DOHH2 (cell line): ENCODE results near the gene DGKB.

Experiments
- H3F3A ChIP-seq: fragments of 200-600 bp; sonication (generic), shearing (Covaris generic); 2 replicates; pipeline ENCODE4 v1.6.0; 2016; ENCODE audit warnings: antibody characterized with exemption, mild to moderate bottlenecking; ENCODE audit not compliant: control insufficient read depth, insufficient read depth
- H3K27ac ChIP-seq: fragments of 200-600 bp; sonication (generic); 2 replicates; pipeline ENCODE4 v1.5.1; 2014; ENCODE audit warnings: low read depth, mild to moderate bottlenecking, low read length, moderate library complexity
- H3K27me3 ChIP-seq: fragments of 200-600 bp; sonication (generic); 2 replicates; pipeline ENCODE4 v1.6.1; 2014; ENCODE audit warnings: mild to moderate bottlenecking, low read length, mixed read lengths; ENCODE audit not compliant: control insufficient read depth
- H3K36me3 ChIP-seq: fragments of 200-600 bp; sonication (generic); 2 replicates; pipeline ENCODE4 v1.6.1; 2014; ENCODE audit warnings: mild to moderate bottlenecking, low read length, moderate library complexity, mixed read lengths; ENCODE audit not compliant: control insufficient read depth
- H3K4me1 ChIP-seq: fragments of 200-600 bp; sonication (generic); 2 replicates; pipeline ENCODE4 v1.6.1; 2014; ENCODE audit warnings: mild to moderate bottlenecking, low read length, mixed read lengths; ENCODE audit not compliant: control insufficient read depth
- H3K4me2 ChIP-seq: fragments of 200-600 bp; sonication (generic); 2 replicates; pipeline ENCODE4 v1.6.0; 2014; ENCODE audit warnings: mild to moderate bottlenecking, low read length, moderate library complexity
- H3K4me3 ChIP-seq: fragments of 200-600 bp; sonication (generic); 2 replicates; pipeline ENCODE4 v1.5.1; 2014; ENCODE audit warnings: mild to moderate bottlenecking, low read length, mixed read lengths
- H3K79me2 ChIP-seq: fragments of 200-600 bp; sonication (generic); 2 replicates; pipeline ENCODE4 v1.6.1; 2014; ENCODE audit warnings: mild to moderate bottlenecking, low read length, mixed read lengths; ENCODE audit not compliant: control insufficient read depth
- H3K9me2 ChIP-seq: fragments of 200-600 bp; sonication (generic); replicated peaks from 2 replicates; pipeline ENCODE4 v1.6.1; 2014; ENCODE audit warnings: mild to moderate bottlenecking, low read length, mixed read lengths; ENCODE audit not compliant: control insufficient read depth
- H3K9me3 ChIP-seq: fragments of 200-600 bp; sonication (generic); 2 replicates; pipeline ENCODE4 v1.6.1; 2014; ENCODE audit warnings: antibody characterized with exemption, low read length, mixed read lengths; ENCODE audit not compliant: control insufficient read depth, insufficient read depth
- H4K20me1 ChIP-seq: fragments of 200-600 bp; sonication (generic); 2 replicates; pipeline ENCODE4 v1.6.0; 2014; ENCODE audit warnings: low read depth, mild to moderate bottlenecking, antibody characterized with exemption, low read length, moderate library complexity; ENCODE audit not compliant: control insufficient read depth, insufficient read depth
- EZH2phosphoT487 ChIP-seq: fragments of 200-600 bp; sonication (generic); IDR thresholded peaks from 2 replicates; pipeline ENCODE4 v1.6.1; 2017; ENCODE audit warnings: borderline replicate concordance, mild to moderate bottlenecking, antibody characterized with exemption, low read length, moderate library complexity, mixed read lengths
- TF ChIP-seq, protein P1 (sequence below): fragments of 200-600 bp; sonication (generic); IDR thresholded peaks from one replicate; pipeline ENCODE4 v1.5.1; 2014; ENCODE audit warnings: antibody characterized with exemption, mild to moderate bottlenecking, low read depth, low read length; ENCODE audit not compliant: poor library complexity, severe bottlenecking

Gene DGKB

DNA sequence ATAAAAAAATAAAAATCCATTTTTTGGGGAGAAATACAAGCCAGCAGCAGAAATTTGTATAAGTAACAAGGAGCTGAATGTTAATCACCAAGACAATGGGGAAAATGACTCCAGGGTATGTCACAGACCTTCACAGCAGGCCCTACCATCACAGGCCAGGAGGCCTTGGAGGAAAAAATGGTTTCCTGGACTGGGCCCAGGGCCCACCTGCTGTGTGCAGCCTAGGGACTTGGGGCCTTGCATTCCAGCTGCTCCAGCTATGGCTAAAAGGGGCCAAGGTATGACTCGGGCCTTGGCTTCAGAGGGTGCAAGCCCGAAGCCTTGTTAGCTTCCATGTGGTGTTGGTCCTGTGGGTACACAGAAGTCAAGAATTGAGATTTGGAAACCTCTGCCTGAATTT is 126.3 kb downstream of the DGKB start:
- no peaks in the 10 kb centered on the region for H3F3A ChIP-seq
- H3K79me2 ChIP-seq = no peaks in the 10 kb centered on the region
- H3K9me3 ChIP-seq = peaks cover 13% of the 10 kb centered on the region; the same call in 1 of the 2 replicates
- no peaks in the 10 kb centered on the region for H3K9me2 ChIP-seq
- no peak overlapping the region for H3K4me3 ChIP-seq
- H3K4me2 ChIP-seq = no peak overlapping the region
- TF ChIP-seq, protein P1, sequence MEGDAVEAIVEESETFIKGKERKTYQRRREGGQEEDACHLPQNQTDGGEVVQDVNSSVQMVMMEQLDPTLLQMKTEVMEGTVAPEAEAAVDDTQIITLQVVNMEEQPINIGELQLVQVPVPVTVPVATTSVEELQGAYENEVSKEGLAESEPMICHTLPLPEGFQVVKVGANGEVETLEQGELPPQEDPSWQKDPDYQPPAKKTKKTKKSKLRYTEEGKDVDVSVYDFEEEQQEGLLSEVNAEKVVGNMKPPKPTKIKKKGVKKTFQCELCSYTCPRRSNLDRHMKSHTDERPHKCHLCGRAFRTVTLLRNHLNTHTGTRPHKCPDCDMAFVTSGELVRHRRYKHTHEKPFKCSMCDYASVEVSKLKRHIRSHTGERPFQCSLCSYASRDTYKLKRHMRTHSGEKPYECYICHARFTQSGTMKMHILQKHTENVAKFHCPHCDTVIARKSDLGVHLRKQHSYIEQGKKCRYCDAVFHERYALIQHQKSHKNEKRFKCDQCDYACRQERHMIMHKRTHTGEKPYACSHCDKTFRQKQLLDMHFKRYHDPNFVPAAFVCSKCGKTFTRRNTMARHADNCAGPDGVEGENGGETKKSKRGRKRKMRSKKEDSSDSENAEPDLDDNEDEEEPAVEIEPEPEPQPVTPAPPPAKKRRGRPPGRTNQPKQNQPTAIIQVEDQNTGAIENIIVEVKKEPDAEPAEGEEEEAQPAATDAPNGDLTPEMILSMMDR = no peak
- TF ChIP-seq EZH2phosphoT487 = no peak
- no peaks in the 10 kb centered on the region for H4K20me1 ChIP-seq
- H3K27ac ChIP-seq = no peak overlapping the region
- H3K36me3 ChIP-seq = no peaks in the 10 kb centered on the region
- H3K4me1 ChIP-seq = no peaks in the 10 kb centered on the region
- no peaks in the 10 kb centered on the region for H3K27me3 ChIP-seq

DNA sequence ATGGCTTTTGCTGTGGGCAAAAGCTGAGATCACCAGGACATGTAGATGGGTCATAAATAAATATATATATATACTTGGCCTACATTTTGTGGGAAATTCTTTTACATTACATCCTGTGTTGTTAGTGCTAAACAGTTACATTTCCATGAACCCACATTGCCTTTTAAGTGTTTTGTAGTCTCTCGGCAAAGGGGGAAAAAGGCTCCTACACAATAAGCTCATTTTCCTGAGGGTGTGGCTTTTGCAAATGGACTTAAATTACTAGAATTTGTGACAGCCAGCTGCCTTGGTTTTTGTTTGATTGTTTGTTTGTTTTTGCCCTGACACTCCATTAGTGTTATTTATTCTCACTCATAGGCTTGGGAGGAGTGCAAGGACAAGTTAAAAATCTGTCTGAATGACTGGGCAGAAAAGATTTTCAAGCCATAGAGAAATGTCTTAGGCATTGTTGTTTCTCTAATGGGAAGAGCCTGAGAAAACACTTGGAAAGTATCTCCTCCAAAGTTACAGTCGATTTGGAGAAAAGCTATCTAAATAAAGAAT is 128.8 kb downstream of the DGKB start:
- Histone ChIP-seq H3K27me3 (no peaks in the 10 kb centered on the region), H3F3A (no peaks in the 10 kb centered on the region), H3K27ac (no peak overlapping the region), H3K9me2 (no peaks in the 10 kb centered on the region), H3K9me3 (peaks cover 13% of the 10 kb centered on the region; the same call in 1 of the 2 replicates), H3K4me3 (no peak overlapping the region), H4K20me1 (no peaks in the 10 kb centered on the region), H3K4me1 (no peaks in the 10 kb centered on the region), H3K36me3 (no peaks in the 10 kb centered on the region), H3K4me2 (no peak overlapping the region), H3K79me2 (no peaks in the 10 kb centered on the region)
- TF ChIP-seq, protein P1 = no peak
- no peak for TF ChIP-seq EZH2phosphoT487

DNA sequence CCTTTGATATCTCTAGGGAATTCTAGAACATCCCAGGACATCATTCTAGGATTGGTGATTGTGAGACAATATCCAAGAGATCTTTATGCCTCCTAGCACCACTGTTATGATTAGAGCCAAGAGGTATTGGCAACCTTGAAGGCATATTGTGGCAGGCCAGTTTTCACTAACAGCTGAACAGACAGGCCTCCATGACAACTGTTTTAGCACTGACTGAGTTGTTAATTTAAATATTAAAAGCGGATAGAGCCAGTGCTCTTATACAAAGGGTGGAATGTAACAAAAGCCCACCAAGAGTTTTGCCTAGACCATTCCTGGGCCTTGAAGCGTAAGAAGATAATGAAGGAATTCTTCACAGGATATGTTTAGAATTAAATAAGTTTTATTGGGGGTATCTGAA is 131.9 kb downstream of the DGKB start:
- Histone ChIP-seq H3K4me2 (no peak overlapping the region), H3K79me2 (no peaks in the 10 kb centered on the region), H3K4me1 (no peaks in the 10 kb centered on the region), H3K9me2 (no peaks in the 10 kb centered on the region), H3K36me3 (no peaks in the 10 kb centered on the region), H3K27ac (no peak overlapping the region), H3K4me3 (no peak overlapping the region), H3K9me3 (peaks cover 2% of the 10 kb centered on the region; the same call in 1 of the 2 replicates), H4K20me1 (no peaks in the 10 kb centered on the region), H3F3A (no peaks in the 10 kb centered on the region), H3K27me3 (no peaks in the 10 kb centered on the region)
- TF ChIP-seq, protein P1 = no peak
- no peak for TF ChIP-seq EZH2phosphoT487

DNA sequence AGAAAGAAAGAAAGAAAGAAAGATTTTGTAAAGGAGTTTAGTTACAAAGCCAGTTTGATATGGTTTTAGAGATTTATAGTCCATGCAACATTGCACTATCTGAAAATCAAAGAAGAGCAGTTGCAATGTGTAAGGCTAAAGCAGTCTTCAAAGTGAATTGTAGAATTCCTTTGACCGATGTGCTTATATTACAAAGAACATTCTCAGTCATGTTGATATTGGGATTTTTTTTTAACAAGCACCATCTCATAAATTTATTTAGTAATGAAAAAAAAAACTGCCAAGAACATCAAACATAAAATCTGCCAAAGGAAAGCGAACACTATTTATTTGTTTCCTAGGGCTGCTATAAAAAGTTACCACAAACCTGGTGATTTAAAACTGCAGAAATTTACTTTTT is 133.3 kb downstream of the DGKB start:
- Histone ChIP-seq H3K4me1 (no peaks in the 10 kb centered on the region), H3K79me2 (no peaks in the 10 kb centered on the region), H3K4me2 (no peak overlapping the region), H3K9me3 (no peaks in the 10 kb centered on the region), H3K36me3 (no peaks in the 10 kb centered on the region), H4K20me1 (no peaks in the 10 kb centered on the region), H3K27me3 (no peaks in the 10 kb centered on the region), H3K4me3 (no peak overlapping the region), H3K27ac (no peak overlapping the region), H3F3A (no peaks in the 10 kb centered on the region), H3K9me2 (no peaks in the 10 kb centered on the region)
- no peak for TF ChIP-seq EZH2phosphoT487
- TF ChIP-seq, protein P1 = no peak
